GM21737 (cell line): Measurements from ENCODE around the gene SLC6A2.
"Not testable (repeated sequence)": the region's sequence is repeated elsewhere in the genome, so short reads cannot be mapped to it uniquely, and the experiment has no call there.

Source experiments
- ATAC-seq: cut with Tn5 transposase; IDR thresholded peaks from one replicate; pipeline ENCODE4 v1.9.1; 2021; ENCODE audit warnings: mild to moderate bottlenecking, moderate library complexity; ENCODE audit not compliant: unreplicated experiment

The SLC6A2 gene

DNA sequence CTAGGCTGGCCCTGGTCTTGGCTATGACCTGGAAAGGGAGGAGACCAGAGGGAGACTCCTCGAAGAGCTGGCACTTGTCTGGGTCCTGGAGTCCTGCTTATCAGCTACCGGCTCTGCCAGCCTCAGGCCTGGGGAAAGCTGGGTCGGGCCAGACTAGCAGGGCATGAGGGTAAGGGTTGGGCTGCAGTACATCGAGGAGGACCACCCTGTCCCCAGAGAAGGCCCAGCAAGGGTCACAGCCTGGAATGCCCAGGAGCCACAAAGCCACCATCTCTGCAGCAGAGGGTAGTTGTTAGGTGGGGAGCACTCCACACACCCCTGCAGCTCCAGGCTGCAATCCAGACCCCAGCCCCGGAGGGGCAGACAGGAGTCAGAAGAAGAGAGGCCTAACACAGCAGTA is 54.0 kb downstream of the SLC6A2 start:
- no peak for ATAC-seq

DNA sequence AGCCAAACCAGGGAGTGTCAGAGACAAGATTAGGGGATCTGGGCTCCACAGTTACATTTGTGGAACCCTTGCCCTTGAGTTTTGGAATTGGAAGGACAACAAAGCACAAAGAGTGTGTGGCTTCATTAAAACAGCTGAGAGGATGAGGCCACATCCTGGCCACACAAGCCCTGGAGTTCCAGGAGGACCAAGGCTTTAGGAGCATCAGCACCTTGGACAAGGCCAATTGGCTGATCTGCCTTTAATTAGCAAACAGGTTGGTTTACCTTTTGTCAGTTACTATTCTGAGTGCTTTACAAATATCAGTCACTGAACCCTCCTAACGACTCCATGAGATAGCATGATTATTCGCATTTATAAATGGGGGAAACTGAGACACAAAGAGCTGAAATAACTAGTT is 54.7 kb downstream of the SLC6A2 start:
- ATAC-seq: no peak

DNA sequence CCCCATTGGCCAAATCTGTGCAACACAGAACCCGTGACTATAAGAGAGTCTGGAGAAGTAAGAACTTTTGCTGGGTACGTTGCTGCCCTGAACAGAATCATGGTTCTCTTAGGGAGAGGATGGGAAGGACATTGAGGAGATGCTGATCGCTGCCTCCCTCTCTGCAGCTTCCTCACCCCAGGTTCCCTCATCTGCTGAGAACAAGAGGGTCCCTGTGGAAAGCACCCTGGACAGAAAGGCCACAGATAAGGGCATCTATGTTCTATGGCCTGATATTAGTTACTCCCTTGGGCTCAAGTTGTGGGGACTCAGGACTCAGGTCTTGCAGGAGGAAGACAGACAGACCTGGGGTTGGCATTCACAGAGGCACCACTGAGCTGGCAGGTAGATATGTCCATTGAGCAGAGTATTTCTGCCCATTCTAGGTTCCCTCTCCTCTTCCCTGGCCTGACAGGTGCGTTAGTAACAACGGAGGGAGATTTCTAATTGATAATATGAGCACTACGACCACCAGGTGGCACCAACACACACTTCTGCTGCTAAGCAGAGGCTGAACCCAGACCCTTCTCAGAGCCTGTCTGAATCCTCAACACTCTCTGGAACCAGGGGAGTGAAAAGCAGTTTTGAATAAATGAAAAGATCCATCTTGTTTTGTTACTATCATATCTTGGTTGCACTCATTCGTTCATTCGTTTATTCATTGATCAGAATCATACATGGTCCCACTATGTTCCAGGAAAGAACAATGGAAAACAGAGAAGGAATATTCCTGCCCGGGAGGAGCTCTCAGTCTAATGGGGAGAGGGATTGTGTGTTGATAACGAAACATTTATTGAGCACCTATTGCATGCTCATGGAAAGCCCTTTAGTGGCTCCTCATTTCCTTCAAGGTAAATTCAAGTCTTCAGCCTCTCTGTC is 56.4 kb downstream of the SLC6A2 start:
- no peak for ATAC-seq

DNA sequence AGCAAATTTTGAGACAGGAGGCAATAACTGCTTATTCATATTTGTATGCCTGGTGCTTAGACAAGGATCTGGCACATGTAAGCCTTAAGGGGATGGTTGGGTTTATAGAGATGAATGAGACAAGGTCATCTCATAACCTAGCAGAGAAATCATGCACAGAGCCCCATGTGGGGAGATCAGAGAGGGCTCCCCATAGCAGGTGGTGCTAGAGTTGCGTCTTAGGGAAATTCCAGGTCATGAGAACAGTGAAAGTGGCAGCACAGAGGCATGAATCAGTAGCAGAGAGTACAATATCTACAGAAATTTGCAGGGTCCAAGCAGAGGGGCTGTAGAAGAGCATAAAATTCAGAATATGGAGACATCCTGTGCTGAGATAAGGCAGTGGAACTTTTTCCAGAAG is 57.3 kb downstream of the SLC6A2 start:
- ATAC-seq: no peak

DNA sequence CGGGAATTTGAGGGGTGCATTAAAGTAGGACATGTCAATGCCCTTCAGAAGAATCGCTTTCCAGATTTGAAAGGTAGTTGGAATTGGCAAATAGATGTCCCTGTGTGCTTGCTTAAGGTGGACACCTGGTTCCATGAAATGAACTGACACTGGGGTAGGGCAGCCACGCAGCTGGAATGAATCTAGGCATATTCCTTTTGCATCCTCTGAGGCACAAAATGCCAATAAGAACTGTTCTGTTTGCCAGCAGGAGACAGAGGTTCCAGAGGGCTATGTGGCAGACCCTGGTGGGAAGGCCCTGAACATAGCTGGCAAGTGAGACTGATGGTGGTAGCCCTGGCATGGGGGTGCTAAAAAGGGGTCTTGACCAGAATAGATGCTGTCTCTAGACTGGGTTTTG is 61.5 kb downstream of the SLC6A2 start:
- no peak for ATAC-seq

DNA sequence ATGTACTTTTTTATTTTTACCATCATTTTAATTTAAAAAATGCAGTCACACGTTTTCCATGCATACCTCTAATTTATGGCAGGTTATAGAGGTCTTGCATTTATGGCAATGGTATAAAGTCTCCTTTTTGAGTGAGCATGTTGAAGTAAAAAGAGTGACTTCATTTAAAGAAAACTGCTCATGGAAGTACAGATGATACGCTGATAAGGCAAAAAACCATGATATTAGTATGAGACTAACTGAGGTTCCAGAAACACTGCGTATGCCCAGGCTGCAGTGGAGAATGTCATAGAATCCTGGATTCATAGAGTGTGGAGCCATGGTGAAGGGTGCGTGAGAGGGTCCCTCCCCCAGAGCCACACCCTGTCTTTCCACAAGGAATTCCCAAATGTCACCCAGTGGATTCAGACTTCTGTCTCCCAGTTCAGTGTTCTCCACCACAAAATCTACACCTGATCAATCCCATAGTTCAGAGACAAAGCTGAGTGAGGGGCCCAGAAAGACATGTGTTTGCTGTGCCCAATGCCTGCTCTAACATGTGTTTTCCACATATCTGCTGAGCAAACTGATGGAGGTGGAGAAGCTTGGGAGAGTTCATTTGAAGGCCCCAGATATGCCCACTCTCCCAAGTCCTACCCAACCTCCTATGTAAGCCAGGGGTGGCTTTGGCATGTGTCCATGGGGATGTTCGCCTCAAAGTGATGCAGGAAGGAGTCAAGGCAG is 69.4 kb downstream of the SLC6A2 start:
- no peak for ATAC-seq

DNA sequence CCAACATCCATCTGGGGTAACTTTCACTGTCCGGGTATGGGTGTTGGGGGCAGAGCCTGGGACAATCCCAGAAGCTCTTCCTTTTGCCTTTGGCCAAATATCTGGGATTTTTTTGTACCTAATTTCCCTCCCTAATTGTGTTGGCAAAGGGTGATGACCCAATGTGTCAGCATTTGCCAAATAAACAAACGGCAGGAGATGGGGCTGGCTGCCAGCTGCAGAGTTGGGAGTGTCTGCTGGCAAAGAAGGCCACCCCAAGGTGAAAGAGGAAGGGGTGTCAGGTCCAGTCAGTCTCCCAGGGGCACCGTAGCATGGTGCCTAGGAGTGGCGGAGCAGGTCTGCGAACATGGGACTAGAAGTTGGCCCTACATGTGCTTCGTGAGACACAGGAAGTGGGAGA is 73.0 kb downstream of the SLC6A2 start:
- no peak for ATAC-seq

DNA sequence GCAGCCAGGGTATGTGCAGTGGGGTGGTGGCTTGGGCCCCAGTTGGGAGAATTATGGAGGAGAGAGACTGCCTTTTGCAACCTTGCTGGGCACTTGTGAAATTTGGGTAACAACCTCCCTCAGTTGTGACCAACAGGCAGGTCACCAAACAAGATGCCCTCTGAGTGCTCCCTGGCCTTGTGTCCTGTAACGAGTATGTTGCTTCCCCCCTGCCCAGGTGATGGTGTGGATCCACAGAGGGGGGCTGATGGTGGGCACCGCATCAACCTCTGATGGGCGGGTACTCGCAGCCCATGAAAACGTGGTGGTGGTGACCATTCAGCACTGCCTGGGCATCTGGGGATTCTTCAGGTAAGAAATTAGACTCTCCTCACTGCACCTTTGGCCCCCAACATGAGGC is 74.3 kb downstream of the SLC6A2 start:
- ATAC-seq: no peak

DNA sequence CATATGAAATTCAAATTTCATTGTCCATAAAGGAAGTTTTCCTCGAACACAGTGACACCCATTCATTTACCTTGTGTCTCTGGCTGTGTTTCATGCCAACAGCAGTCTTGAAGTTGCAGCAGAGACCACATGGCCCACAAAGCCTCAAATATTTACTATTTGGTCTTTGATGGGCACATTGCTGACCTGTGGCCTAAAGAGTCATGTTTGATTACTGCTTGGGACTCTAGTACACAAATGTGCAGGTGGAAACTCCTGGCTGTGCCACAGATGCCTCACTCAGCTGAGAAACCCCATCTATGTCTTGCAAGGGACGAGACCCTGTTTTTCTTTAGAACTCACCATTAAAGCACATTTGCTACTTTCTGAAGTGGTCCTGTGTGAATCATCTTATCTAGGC is 76.7 kb downstream of the SLC6A2 start:
- ATAC-seq: no peak

DNA sequence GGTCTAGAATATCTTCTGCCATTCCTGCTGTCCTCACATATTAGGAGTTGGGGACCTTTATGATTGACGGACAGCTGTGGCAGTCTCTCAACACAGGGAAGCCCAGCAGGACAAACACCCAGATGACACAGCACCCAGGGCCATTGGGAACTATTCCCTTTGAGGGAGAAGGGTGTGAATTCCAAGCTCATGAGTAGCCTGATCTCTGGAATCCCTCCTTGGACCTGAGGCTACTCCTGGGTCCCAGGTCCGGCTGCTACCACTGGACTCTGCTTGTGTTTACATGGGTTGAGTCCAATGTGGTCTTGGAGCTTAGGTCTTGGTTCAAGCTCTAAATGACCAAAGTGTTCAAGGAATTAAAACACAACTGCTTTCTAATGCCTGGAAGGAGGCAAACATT is 78.9 kb downstream of the SLC6A2 start:
- no peak for ATAC-seq

DNA sequence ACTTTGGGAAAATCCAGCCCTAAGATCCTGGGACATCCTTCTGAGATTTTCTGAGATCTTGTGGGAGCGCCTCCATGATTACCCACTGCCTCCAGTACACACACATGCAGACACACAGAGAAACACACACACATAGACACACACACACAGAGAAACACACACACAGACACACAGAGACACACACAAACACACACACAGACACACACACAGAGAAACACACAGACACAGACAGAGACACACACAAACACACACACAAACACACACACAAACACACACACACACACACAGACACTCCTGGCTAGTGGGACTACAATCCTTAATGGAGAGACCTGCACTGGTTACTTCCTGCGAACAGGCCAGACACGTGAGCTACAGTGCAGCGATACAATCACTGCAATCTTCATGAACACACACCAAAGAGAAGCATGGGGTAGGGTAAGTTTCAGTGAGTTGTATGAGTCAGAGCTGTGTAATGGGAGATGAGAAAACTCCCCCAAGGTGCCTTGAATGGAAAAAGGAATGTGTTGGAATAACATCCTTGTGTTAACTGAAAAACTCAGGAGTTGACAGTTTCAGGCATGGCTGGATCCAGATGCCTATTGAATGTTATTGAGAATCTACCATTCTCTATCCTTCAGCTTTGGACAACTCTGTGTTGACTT is 79.5 kb downstream of the SLC6A2 start:
- no peak for ATAC-seq

DNA sequence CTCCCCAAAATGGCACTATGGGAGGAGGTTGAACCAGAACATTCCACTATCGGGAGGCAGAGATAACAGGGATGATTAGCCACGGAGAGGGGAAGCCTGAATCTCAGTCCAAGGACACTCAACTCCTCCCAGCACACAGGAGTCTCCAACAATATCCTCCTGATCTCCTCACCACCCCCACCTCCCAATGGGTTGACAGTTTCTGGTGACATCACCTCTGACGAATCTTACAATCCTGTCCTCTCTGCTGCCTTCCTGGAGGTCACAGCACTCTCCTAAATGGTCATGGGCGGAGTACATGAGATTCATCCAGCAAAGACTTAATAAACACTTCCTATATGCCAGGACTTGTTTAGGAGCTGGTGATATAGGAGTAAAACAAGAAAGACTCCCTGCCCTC is 80.9 kb downstream of the SLC6A2 start:
- no peak for ATAC-seq

DNA sequence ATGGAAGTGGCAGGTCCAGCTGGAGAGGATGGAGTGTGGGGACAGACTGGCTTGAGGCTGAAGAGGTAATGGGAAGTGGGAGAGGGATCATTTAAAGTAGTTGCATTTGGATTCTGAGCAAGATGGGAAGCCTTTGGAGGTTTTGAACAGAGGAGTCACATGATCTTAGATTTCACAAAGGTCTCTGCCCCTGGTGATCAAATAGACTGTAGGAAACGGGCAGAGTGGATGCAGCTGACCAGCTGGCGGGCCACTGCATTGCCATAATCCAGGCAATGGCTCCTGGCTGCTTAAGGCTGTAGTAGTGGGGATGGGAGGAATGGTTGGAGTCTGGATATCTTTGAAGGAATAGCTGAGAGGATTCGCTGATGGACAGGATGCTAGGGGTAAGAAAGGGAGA is 81.5 kb downstream of the SLC6A2 start:
- ATAC-seq: no peak

DNA sequence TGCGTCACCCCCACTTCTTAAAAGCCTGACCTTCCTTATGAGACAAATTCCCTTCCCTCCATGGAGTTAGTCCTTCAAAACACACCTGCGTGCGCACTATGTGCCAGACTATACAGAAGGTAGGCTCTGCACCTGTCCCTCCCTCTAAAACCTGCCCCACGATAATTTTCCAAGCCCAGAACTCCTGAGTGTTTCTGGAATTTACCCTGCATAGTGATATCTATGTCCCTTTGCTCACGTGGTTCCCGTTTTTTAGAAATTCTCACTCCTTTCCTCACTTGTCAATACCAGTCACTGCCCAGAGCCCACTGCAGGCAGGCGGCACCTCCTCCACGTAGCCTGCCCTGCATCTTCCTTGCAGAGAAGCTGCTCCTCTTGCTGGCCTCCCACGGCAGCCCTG is 82.2 kb downstream of the SLC6A2 start:
- ATAC-seq: no peak

DNA sequence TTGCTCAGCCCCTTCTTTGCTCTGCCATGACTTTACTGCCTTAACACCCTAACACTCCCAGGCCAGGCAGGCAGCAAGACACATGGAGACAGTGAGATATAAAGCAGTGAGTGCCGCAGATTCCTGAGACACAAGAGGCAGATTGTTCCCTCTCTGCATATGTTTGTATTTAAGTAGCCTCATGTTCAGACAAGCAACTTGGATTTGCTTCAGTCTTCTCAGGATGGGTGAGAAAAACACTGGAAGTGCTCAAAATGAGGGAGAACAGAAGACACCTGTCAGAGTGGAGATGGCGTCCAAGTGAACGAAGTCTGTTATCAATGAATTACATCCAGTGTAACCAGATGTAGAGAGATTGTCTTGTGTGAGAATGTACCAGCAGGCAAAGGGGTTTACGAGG is 90.3 kb downstream of the SLC6A2 start:
- no peak for ATAC-seq

DNA sequence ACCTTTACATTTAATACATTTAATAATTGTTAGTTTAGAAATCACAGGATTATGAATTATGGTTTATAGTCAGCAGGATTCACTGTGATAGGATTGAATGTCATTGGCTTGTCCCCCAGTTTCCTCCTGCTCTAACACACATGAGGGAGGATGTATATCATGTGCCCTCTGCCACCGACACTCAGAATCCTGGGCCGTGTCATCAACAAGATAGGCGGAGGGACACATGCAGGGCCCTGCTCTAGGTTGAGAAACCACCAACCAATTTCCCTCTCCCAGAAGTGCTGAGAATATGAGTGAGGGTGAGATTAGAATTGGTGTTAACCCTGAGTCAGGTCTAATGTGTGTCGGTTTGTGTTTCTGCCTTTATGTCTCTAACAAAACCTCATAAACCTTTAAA is 92.0 kb downstream of the SLC6A2 start:
- no peak for ATAC-seq

DNA sequence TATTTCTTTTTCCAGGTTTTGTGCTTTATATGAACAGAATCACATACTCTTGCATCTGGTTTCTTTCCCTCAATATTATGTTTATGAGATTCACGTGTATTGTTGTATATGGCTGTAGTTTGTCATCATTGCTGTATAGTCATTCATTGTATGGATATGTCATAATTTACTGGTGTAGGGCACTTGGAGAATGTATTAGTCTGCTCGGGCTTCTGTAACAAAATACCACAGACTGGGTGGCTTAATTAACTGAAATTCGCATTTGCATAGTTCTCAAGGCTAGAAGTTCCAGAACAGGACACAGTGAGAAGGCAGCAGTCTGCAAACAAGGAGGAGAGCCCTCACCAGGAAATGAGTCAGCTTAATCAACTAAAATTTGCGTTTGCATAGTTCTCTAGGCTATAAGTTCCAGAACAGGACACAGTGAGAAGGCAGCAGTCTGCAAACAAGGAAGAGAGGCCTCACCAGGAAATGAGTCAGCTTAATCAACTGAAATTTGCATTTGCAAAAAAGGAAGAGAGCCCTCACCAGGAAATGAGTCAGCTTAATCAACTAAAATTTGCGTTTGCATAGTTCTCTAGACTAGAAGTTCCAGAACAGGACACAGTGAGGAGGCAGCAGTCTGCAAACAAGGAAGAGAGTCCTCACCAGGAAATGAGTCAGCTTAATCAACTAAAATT is 96.8 kb downstream of the SLC6A2 start:
- not testable (repeated sequence) for ATAC-seq

DNA sequence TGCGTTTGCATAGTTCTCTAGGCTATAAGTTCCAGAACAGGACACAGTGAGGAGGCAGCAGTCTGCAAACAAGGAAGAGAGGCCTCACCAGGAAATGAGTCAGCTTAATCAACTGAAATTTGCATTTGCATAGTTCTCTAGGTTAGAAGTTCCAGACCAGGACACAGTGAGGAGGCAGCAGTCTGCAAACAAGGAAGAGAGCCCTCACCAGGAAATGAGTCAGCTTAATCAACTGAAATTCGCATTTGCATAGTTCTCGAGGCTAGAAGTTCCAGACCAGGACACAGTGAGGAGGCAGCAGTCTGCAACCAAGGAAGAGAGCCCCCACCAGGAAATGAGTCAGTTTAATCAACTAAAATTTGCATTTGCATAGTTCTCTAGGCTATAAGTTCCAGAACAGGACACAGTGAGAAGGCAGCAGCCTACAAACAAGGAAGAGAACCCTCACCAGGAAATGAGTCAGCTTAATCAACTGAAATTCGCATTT is 97.4 kb downstream of the SLC6A2 start:
- not testable (repeated sequence) for ATAC-seq
